ENCODE data around the gene CLIP1. TPM values are rescaled to one million over a fixed set of nuclear protein-coding genes. Genes with fewer than 3 reads are reported as not detected.
"Not testable (repeated sequence)": the region's sequence is repeated elsewhere in the genome, so short reads cannot be mapped to it uniquely, and the experiment has no call there.

Gene CLIP1
- total and polyA plus RNA-seq, 2 of the 4 experiments (the other 2 are of a cell fraction): 38.0 to 54.8 TPM

- H4K8ac ChIP-seq (ENCODE audit: low read depth in 2 of 2, low read length in 2 of 2); dilution Hi-C loops (cut with HindIII; ENCODE audit: low sequenced_read_pairs, unreplicated experiment); in situ Hi-C loops (cut with MboI; ENCODE audit: low sequenced_read_pairs); H3K56ac ChIP-seq (ENCODE audit: extremely low read depth, insufficient read depth, low read length); BruUV-seq (replicated peaks); H3K9me3 ChIP-seq (ENCODE audit: control insufficient read depth, insufficient read depth, low read length); H2BK15ac ChIP-seq (ENCODE audit: low read depth, low read length); DNase-seq; H3K27me3 ChIP-seq (ENCODE audit: control insufficient read depth, insufficient read depth, low read length); CTCF ChIA-PET; ATAC-seq (ENCODE audit: low read depth); H2BK120ac ChIP-seq (ENCODE audit: low read depth, low read length); H2BK5ac ChIP-seq (ENCODE audit: low read depth, low read length, poor library complexity, severe bottlenecking); POLR2A ChIA-PET (ENCODE audit: unreplicated experiment); H2AFZ ChIP-seq (replicated peaks; ENCODE audit: low read length, poor library complexity); H3K9me1 ChIP-seq (ENCODE audit: insufficient read depth, low read length); H3K9ac ChIP-seq (ENCODE audit: low read depth, low read length); H2BK20ac ChIP-seq (ENCODE audit: low read depth, low read length); H4K20me1 ChIP-seq (ENCODE audit: insufficient read depth, low read length); H3K27ac ChIP-seq (ENCODE audit: insufficient read depth, low read length); H3K4me3 ChIP-seq (ENCODE audit: insufficient read depth, low read depth, low read length); H2AK9ac ChIP-seq (replicated peaks; ENCODE audit: low read depth, low read length, poor library complexity); intact Hi-C loops (cut with micrococcal nuclease): not testable (repeated sequence)
- H3K4me2 ChIP-seq (ENCODE audit: low read depth, low read length): peak overlapping the region; percentile 18; the same call in 1 of the 2 replicates
- H3K18ac ChIP-seq (ENCODE audit: low read depth, low read length): peak overlapping the region; percentile 28; the same call in 1 of the 2 replicates
- H4K5ac ChIP-seq (ENCODE audit: low read depth, low read length): peak overlapping the region; percentile 19; the same call in 1 of the 2 replicates
- H3K79me1 ChIP-seq (ENCODE audit: low read depth in 1 of 2, low read length in 2 of 2): peaks cover 14 to 70% of the 10 kb centered on the region in 2 experiments
- peak overlapping the region; percentile 40; the same call in 1 of the 2 replicates for H3K4ac ChIP-seq (ENCODE audit: low read depth, low read length)
- H3K23ac ChIP-seq (ENCODE audit: low read depth, low read length): 0 out of 2 replicates have a peak overlapping the region, but pooled peaks have one; percentile 27
- WGBS, 2 experiments (ENCODE audit: extremely low coverage in 2 of 2, insufficient read length in 1 of 2): no CpG with 5 or more reads among the region's 5 CpGs
- H3K4me1 ChIP-seq (ENCODE audit: control insufficient read depth, insufficient read depth, low read length): peaks cover 24% of the 10 kb centered on the region
- peak overlapping the region; percentile 51; the same call in 1 of the 2 replicates for H2AK5ac ChIP-seq (ENCODE audit: low read depth, low read length)
- H4K91ac ChIP-seq (ENCODE audit: insufficient read depth, low read depth, low read length): peak overlapping the region; percentile 41; the same call in 1 of the 2 replicates
- peak overlapping the region; percentile 53; the same call in 1 of the 2 replicates for H3K14ac ChIP-seq (replicated peaks; ENCODE audit: low read depth, low read length)
- peaks cover 17% of the 10 kb centered on the region for H3K36me3 ChIP-seq (ENCODE audit: control insufficient read depth, insufficient read depth, low read length)
Measured at GRCh38 chr12:122365226-122365625, 57.2 kb downstream of the CLIP1 start.

Measured in IMR-90 (cell line).